ENCODE data around the gene POM121L2. TPM values are rescaled to one million over a fixed set of nuclear protein-coding genes. Genes with fewer than 3 reads are reported as not detected.

The POM121L2 gene
- total RNA-seq, result not detected in 3 replicates
- long read RNA-seq, result 0 reads

DNA sequence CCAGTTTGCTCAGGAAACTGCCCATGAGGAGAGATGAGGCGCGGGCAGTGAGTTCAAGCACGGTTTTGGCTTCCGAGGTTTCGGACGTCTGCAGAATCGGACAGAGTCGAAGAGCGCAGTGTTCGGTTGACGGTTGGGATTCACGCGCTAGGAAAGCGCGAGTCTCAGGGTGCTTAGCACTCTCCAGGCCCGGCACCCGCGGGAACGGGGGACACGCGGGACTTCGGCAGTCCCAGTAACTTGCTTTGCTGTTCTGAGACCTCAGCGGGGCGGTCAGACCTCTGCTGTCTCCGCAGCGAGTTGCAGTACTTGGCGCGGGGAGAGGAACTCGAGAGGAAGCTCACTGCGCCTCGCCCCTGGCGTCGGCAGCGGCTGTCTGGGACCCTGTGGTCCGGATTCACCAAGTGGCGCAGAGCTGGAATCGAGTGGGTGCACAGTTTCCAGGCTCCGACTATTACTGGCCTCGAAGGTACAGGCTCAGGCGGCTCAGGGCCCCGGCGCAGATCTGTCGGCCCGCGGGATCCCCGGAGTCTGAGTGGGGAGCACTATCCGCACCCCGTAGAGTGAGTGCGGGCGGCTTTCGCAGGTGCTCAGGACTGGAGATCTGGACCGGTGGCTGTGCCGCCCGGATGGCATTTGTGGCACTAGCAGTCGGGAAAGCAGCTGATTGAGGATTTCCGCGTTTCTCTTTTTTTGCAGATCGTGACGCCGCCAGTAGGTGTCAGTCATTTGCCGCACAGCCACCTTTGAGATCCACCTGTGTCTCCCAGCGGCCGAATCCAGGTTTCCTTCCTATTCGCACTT is at the start of gene POM121L2:
POM121L2 (minus strand) TSS at position 128 of the 804 bp plus-strand sequence; CDS start at position 25, 103 bp downstream.
- H3K27me3 Mint-ChIP-seq (ENCODE audit: low read depth), result peaks cover 55% of the 10 kb centered on the region
- peaks cover 10% of the 10 kb centered on the region for H3K4me1 Mint-ChIP-seq (ENCODE audit: low read depth)
- H3K36me3 Mint-ChIP-seq (ENCODE audit: low read depth), result no peaks in the 10 kb centered on the region
- peak within 1 kb of the TSS; percentile 80 for H3K4me3 Mint-ChIP-seq (ENCODE audit: unreplicated experiment)
- H3K27ac Mint-ChIP-seq (ENCODE audit: unreplicated experiment), result no peak within 1 kb of the TSS
- TF ChIP-seq, protein P1, sequence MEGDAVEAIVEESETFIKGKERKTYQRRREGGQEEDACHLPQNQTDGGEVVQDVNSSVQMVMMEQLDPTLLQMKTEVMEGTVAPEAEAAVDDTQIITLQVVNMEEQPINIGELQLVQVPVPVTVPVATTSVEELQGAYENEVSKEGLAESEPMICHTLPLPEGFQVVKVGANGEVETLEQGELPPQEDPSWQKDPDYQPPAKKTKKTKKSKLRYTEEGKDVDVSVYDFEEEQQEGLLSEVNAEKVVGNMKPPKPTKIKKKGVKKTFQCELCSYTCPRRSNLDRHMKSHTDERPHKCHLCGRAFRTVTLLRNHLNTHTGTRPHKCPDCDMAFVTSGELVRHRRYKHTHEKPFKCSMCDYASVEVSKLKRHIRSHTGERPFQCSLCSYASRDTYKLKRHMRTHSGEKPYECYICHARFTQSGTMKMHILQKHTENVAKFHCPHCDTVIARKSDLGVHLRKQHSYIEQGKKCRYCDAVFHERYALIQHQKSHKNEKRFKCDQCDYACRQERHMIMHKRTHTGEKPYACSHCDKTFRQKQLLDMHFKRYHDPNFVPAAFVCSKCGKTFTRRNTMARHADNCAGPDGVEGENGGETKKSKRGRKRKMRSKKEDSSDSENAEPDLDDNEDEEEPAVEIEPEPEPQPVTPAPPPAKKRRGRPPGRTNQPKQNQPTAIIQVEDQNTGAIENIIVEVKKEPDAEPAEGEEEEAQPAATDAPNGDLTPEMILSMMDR (IDR thresholded peaks at IDR 0.05), result peak; percentile 84
- DNase-seq (ENCODE audit: low spot score), result no peak
- peaks cover 8% of the 10 kb centered on the region for H3K9me3 Mint-ChIP-seq (ENCODE audit: low read depth)

DNA sequence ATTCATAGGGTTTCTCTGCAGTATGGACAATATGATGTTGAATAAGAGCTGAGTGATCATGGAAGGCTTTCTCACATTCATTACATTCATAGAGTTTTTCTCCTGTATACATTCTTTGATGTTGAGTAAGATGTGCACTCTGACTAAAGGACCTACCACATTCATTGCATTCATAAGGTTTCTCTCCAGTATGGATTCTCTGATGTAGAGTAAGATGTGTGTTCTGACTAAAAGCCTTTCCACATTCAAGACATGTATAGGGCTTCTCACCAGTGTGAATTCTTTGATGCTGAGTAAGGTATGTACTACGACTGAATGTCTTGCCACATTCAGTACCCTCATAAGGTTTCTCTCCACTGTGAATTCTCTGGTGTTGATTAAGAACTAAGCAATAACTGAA is 47.2 kb upstream of the POM121L2 start:
- TF ChIP-seq, protein P1 (IDR thresholded peaks at IDR 0.05), result no peak
- Mint-ChIP-seq H3K4me1 (ENCODE audit: low read depth) (no peaks in the 10 kb centered on the region), H3K36me3 (ENCODE audit: low read depth) (peaks cover 30% of the 10 kb centered on the region), H3K27me3 (ENCODE audit: low read depth) (no peaks in the 10 kb centered on the region), H3K27ac (ENCODE audit: unreplicated experiment) (no peak overlapping the region), H3K9me3 (ENCODE audit: low read depth) (peaks cover 60% of the 10 kb centered on the region), H3K4me3 (ENCODE audit: unreplicated experiment) (no peak overlapping the region)
- DNase-seq (ENCODE audit: low spot score), result no peak

DNA sequence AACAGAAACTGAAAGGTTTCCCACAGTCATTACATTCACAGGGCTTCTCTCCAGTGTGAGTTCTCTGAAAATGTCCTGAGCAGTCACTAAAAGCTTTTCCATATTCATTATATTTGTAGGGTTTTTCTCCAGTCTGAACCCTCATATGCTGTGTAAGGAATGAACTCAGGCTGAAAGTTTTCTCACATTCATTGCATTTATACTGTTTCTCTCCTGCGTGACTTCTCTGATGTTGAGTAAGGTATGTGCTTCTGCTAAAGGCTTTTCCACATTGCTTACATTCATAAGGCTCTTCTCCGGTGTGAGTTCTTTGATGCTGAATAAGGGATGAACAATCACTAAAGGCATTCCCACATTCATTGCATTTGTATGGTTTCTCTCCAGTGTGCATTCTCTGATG is 46.7 kb upstream of the POM121L2 start:
- peaks cover 62% of the 10 kb centered on the region for H3K9me3 Mint-ChIP-seq (ENCODE audit: low read depth)
- no peaks in the 10 kb centered on the region for H3K4me1 Mint-ChIP-seq (ENCODE audit: low read depth)
- H3K27ac Mint-ChIP-seq (ENCODE audit: unreplicated experiment), result no peak overlapping the region
- H3K4me3 Mint-ChIP-seq (ENCODE audit: unreplicated experiment), result no peak overlapping the region
- H3K36me3 Mint-ChIP-seq (ENCODE audit: low read depth), result peaks cover 30% of the 10 kb centered on the region
- DNase-seq (ENCODE audit: low spot score), result no peak
- TF ChIP-seq, protein P1 (IDR thresholded peaks at IDR 0.05), result no peak
- H3K27me3 Mint-ChIP-seq (ENCODE audit: low read depth), result no peaks in the 10 kb centered on the region

DNA sequence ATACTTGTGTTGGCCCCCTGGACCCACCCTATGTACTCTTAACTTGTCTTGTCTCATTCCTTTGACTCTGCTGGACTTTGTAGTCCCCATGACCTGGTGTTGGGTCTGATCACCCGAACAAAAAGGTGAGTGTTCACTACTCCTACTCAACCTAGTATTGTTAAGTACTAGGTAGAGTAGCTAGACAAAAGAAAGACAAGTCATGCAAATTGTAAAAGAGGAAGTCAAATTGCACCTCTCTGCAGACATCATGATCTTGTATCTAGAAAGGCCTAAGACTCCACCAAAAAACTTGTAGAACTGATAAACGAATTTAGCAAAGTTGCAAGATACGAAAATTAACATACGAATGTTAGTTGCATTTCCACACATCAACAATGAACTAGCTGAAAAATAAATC is 40.8 kb upstream of the POM121L2 start:
- Mint-ChIP-seq H3K27me3 (ENCODE audit: low read depth) (no peaks in the 10 kb centered on the region), H3K4me3 (ENCODE audit: unreplicated experiment) (no peak overlapping the region), H3K4me1 (ENCODE audit: low read depth) (no peaks in the 10 kb centered on the region), H3K36me3 (ENCODE audit: low read depth) (peaks cover 2% of the 10 kb centered on the region), H3K9me3 (ENCODE audit: low read depth) (peaks cover 53% of the 10 kb centered on the region), H3K27ac (ENCODE audit: unreplicated experiment) (no peak overlapping the region)
- no peak for DNase-seq (ENCODE audit: low spot score)
- TF ChIP-seq, protein P1 (IDR thresholded peaks at IDR 0.05), result no peak

DNA sequence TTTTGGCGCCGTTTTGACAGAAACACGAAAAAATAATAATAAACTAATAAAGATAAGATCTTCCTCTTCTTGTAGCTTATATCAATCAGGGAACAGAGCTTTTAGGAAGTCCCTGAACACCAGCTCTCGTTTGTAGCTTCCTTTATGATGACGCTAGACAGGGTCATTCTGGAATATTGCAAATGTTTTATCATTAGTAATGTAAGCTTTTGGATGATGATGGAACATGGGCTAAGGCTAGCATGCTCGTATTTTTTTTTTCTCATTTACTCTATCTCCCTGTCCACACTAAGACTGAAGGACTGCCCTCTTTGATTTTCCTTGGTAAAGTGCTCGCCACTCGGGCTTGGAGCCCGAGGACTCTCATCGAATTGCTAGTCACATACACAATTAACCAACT is 22.1 kb upstream of the POM121L2 start:
- H3K4me3 Mint-ChIP-seq (ENCODE audit: unreplicated experiment), result no peak overlapping the region
- no peaks in the 10 kb centered on the region for H3K36me3 Mint-ChIP-seq (ENCODE audit: low read depth)
- DNase-seq (ENCODE audit: low spot score), result no peak
- peaks cover 7% of the 10 kb centered on the region for H3K4me1 Mint-ChIP-seq (ENCODE audit: low read depth)
- peaks cover 12% of the 10 kb centered on the region for H3K27me3 Mint-ChIP-seq (ENCODE audit: low read depth)
- H3K27ac Mint-ChIP-seq (ENCODE audit: unreplicated experiment), result no peak overlapping the region
- TF ChIP-seq, protein P1 (IDR thresholded peaks at IDR 0.05), result no peak
- no peaks in the 10 kb centered on the region for H3K9me3 Mint-ChIP-seq (ENCODE audit: low read depth)

All from chondrocyte (in vitro differentiated cells).